Osteoblast (primary cell): ENCODE measurements around the gene SPTBN1. TPM values are rescaled to one million over a fixed set of nuclear protein-coding genes. Genes with fewer than 3 reads are reported as not detected.

ENCODE experiments used
- DNase-seq: peaks from one replicate; pipeline ENCODE4 v3.0.0; 2011; ENCODE audit warnings: low spot score, mixed read lengths; ENCODE audit not compliant: insufficient read length; ENCODE audit errors: missing footprints
- H2AFZ ChIP-seq: 2 replicates; pipeline ENCODE4 v1.6.0; 2011; ENCODE audit warnings: mild to moderate bottlenecking, low read length
- H3K27ac ChIP-seq: 2 replicates; pipeline ENCODE4 v1.5.1; 2011; ENCODE audit warnings: mild to moderate bottlenecking, low read depth, low read length, moderate library complexity
- H3K27me3 ChIP-seq: 2 replicates; pipeline ENCODE4 v1.6.0; 2012; ENCODE audit warnings: mild to moderate bottlenecking, control low read depth, inconsistent platforms, low read length, moderate library complexity; ENCODE audit not compliant: insufficient read depth
- H3K36me3 ChIP-seq: 2 replicates; pipeline ENCODE4 v1.5.1; 2011; ENCODE audit warnings: mild to moderate bottlenecking, low read length, control low read depth, moderate library complexity; ENCODE audit not compliant: insufficient read depth
- H3K4me1 ChIP-seq: 2 replicates; pipeline ENCODE4 v1.5.1; 2011; ENCODE audit warnings: mild to moderate bottlenecking, low read length, control low read depth, moderate library complexity; ENCODE audit not compliant: insufficient read depth
- H3K4me2 ChIP-seq: 2 replicates; pipeline ENCODE4 v1.6.0; 2011; ENCODE audit warnings: mild to moderate bottlenecking, low read length; ENCODE audit not compliant: insufficient read depth
- H3K4me3 ChIP-seq: fragments of 200-600 bp; sonication (generic); 3 replicates; pipeline ENCODE4 v1.5.1; 2012; ENCODE audit warnings: mild to moderate bottlenecking, low read length, inconsistent platforms; ENCODE audit not compliant: insufficient read depth
- H3K79me2 ChIP-seq: 2 replicates; pipeline ENCODE4 v1.6.0; 2012; ENCODE audit warnings: mild to moderate bottlenecking, low read length, control low read depth, inconsistent platforms; ENCODE audit not compliant: insufficient read depth
- H3K9me3 ChIP-seq: 2 replicates; pipeline ENCODE4 v1.5.1; 2011; ENCODE audit warnings: low read depth, low read length, control low read depth
- H4K20me1 ChIP-seq: 2 replicates; pipeline ENCODE4 v1.6.0; 2012; ENCODE audit warnings: mild to moderate bottlenecking, low read length, control low read depth; ENCODE audit not compliant: insufficient read depth
- total RNA-seq: library from RNA; depleted of rRNA; stranded (reverse); fragments of >200 nt; gene quantifications from 2 replicates; pipeline ENCODE4 v1.2.3, GENCODE V29; 2012
- TF ChIP-seq, protein P1 (sequence below): IDR thresholded peaks from 2 replicates; pipeline ENCODE4 v1.5.1; 2011; ENCODE audit warnings: mild to moderate bottlenecking, low read depth, low read length, moderate library complexity; ENCODE audit errors: extremely low read depth

SPTBN1 gene
- total RNA-seq, 1 donor, result 249 TPM

DNA sequence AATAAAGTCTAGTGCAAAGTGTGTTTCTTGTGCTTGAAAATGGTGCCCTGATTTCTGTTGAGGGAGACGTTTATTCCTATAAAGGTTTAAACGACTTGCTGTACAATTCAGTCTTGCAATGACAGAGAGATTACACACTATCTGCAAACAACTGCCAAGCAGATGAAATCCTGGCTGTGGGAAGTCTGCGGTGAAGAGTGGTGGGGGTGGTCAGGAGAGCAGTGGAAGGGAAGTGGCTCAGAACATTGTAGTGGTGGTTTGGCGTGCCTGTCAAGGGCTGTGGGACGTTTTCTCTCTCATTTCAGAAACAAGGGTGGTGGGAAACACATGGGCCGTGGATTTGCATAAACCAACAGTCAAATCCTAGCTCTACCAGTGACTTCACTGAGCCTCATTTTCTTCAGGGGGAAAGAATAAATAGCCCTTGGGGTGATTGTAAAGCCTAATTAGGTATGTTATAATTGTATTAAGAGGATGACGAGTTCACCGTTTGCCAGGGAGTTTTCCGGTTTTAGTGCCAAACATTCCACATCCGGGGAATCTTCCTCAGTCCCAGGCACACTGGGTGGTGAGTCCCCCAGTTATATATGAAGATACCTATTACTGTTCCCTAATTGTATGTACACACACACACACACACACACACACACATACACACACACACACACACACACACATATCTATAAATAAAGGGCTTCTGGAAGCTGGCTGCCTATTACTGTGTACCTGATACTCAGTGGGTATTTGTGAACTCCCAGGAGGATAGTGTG lies 115.0 kb downstream of the SPTBN1 start:
- Histone ChIP-seq H3K27ac (peak overlapping the region; percentile 99), H3K9me3 (no peaks in the 10 kb centered on the region), H2AFZ (no peak overlapping the region), H3K4me1 (peaks cover 65% of the 10 kb centered on the region), H3K27me3 (no peaks in the 10 kb centered on the region), H3K4me3 (no peak overlapping the region), H4K20me1 (peaks cover 3% of the 10 kb centered on the region), H3K4me2 (peak overlapping the region; percentile 78), H3K36me3 (no peaks in the 10 kb centered on the region), H3K79me2 (peaks cover 77% of the 10 kb centered on the region)
- peak; percentile 77 for DNase-seq
- TF ChIP-seq, protein P1, sequence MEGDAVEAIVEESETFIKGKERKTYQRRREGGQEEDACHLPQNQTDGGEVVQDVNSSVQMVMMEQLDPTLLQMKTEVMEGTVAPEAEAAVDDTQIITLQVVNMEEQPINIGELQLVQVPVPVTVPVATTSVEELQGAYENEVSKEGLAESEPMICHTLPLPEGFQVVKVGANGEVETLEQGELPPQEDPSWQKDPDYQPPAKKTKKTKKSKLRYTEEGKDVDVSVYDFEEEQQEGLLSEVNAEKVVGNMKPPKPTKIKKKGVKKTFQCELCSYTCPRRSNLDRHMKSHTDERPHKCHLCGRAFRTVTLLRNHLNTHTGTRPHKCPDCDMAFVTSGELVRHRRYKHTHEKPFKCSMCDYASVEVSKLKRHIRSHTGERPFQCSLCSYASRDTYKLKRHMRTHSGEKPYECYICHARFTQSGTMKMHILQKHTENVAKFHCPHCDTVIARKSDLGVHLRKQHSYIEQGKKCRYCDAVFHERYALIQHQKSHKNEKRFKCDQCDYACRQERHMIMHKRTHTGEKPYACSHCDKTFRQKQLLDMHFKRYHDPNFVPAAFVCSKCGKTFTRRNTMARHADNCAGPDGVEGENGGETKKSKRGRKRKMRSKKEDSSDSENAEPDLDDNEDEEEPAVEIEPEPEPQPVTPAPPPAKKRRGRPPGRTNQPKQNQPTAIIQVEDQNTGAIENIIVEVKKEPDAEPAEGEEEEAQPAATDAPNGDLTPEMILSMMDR, result no peak

DNA sequence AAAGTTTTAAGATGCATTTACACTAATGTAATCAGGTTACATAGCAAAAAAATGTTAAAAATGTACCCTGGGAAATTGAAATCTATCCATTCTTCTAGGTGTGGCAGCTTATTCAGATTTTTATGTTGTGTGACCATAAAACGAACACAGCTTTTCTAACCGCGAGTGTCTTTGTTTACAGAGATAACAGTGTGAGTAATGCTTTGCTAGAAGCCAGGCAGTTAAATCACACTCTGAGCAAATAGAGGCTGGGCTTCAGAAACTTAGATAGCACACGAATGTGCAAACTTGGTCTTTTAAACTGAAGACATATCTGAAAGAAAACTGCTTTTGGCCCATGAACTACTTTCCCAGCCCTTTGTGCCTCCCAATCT lies 116.1 kb downstream of the SPTBN1 start:
- Histone ChIP-seq H3K4me3 (peak overlapping the region; percentile 18), H3K4me1 (peaks cover 65% of the 10 kb centered on the region), H3K27ac (peak overlapping the region; percentile 99), H3K36me3 (no peaks in the 10 kb centered on the region), H3K9me3 (no peaks in the 10 kb centered on the region), H4K20me1 (peaks cover 8% of the 10 kb centered on the region), H3K4me2 (peak overlapping the region; percentile 78), H3K79me2 (peaks cover 77% of the 10 kb centered on the region), H2AFZ (no peak overlapping the region), H3K27me3 (no peaks in the 10 kb centered on the region)
- TF ChIP-seq, protein P1, result no peak
- peak; percentile 53 for DNase-seq

DNA sequence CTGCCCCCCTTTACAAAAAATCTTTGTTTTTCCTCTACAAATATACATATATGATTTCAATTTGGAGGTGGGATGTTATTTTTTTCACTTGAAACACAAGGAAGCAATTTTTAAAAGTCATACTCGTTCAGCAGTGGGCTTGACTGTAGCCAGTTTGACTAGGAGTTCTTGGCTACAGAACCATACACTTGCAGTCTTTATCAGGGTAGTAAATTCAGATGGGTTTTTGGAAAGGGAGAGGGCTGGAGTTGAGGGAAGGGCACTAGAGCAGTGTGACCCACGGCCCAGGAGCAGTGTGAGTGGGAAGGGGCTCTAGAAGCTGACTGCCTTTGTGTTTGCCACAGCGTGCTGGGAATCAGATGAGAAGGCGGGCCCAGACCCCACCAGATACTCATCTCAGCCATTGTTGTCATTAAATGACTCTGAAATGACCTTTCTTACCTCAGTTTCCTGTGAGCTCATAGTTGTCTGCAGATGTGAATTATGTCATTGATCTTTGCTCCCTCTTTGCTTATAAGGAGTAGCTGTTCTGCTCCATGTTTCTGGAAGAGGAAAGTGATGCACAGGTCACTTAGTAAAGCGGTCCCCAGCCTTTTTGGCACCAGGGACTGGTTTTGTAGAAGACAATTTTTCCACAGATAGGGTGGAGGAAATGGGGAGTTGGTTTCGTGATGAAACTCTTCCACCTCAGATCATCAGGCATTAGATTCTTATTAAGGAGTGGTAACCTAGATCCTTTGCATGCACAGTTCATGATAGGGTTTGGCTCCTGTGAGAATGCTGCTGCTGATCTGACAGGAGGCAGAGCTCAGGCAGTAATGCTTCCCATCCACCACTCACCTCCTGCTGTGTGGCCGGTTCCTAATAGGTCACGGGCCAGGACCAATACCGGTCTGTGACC lies 116.8 kb downstream of the SPTBN1 start:
- H3K36me3 ChIP-seq, result no peaks in the 10 kb centered on the region
- TF ChIP-seq, protein P1, result no peak
- no peaks in the 10 kb centered on the region for H3K27me3 ChIP-seq
- H3K27ac ChIP-seq, result peak overlapping the region; percentile 99
- H4K20me1 ChIP-seq, result peaks cover 9% of the 10 kb centered on the region
- H2AFZ ChIP-seq, result no peak overlapping the region
- H3K4me2 ChIP-seq, result peak overlapping the region; percentile 78
- H3K4me3 ChIP-seq, result peak overlapping the region; percentile 28
- H3K4me1 ChIP-seq, result peaks cover 70% of the 10 kb centered on the region
- no peaks in the 10 kb centered on the region for H3K9me3 ChIP-seq
- peaks cover 77% of the 10 kb centered on the region for H3K79me2 ChIP-seq
- no peak for DNase-seq

DNA sequence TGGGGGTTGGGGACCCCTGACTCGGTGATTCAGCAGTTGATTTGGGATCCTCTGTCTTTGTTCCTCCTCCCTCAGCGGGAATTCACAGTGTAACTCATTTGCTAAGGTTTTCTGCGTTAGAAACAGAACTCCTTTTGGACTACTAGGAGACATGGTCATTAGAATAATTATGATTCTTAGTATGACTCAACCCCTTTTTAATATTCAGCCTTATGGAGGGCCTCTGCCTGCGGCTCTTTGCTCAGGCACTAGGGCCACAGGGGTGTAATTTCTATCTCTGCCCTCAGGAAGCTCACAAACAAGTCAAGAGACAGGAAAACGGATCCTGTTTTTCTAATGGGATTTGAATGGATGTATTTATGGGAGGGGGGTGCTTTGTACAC lies 117.4 kb downstream of the SPTBN1 start:
- DNase-seq, result no peak
- Histone ChIP-seq H3K79me2 (peaks cover 78% of the 10 kb centered on the region), H4K20me1 (peaks cover 11% of the 10 kb centered on the region), H3K4me1 (peaks cover 76% of the 10 kb centered on the region), H2AFZ (no peak overlapping the region), H3K36me3 (no peaks in the 10 kb centered on the region), H3K27me3 (no peaks in the 10 kb centered on the region), H3K4me2 (peak overlapping the region; percentile 78), H3K27ac (peak overlapping the region; percentile 99), H3K4me3 (no peak overlapping the region), H3K9me3 (no peaks in the 10 kb centered on the region)
- TF ChIP-seq, protein P1, result no peak
